Cortex of kidney (tissue), 1 donor: ENCODE data around the gene TTC12.

Source experiments
- DNase-seq: peaks from one replicate; lab custom pipeline; 2025; lab: John Stamatoyannopoulos, UW

Gene TTC12, protein sequence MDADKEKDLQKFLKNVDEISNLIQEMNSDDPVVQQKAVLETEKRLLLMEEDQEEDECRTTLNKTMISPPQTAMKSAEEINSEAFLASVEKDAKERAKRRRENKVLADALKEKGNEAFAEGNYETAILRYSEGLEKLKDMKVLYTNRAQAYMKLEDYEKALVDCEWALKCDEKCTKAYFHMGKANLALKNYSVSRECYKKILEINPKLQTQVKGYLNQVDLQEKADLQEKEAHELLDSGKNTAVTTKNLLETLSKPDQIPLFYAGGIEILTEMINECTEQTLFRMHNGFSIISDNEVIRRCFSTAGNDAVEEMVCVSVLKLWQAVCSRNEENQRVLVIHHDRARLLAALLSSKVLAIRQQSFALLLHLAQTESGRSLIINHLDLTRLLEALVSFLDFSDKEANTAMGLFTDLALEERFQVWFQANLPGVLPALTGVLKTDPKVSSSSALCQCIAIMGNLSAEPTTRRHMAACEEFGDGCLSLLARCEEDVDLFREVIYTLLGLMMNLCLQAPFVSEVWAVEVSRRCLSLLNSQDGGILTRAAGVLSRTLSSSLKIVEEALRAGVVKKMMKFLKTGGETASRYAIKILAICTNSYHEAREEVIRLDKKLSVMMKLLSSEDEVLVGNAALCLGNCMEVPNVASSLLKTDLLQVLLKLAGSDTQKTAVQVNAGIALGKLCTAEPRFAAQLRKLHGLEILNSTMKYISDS

DNA sequence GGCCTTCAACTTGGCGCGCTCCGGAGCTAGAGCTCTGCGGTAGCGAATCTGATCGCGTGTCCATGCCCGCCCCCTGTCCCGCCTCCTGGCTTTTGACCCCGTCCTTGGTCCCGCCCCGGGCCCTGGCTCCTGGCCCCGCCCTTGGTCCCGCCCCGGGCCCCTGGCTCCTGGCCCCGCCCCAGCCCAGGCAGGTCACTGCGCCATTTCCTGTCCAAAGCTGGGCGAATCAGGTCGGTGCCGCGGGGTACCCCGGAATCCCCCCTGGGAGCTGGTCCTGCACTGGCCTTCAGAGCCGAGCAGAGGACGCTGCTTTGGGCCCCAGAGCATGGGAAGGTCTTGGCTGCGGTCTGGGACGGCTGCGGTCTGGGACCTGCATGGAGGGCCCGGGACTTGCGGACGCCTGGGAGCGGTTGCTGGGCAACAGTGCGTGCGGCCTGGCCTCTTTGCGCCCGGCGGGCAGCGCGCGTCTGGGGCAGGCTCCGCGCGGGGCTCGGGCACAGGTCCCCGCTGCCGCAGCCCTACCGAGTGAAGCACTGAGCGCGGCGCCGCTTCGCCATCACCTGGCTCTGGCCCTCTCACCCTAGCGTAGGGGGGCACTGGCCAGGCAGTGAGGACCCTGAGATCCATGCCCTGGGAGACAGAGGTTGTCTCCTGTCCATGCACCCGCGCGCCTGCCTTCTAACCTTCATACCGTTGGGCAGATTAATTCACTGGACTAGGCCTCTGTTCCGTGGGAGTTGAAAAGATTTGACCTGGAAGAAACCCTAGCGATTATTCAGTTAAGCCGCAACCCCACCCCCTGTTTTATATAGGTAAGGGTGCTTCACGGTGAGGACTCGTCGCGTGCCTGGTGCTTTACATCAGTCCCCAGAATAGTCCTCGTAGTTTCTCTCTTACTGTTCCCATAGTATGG lies at the start of gene TTC12:
TTC12 (plus strand) TSS at position 195 of the 913 bp plus-strand sequence. CDS start 1,675 bp downstream, outside the sequence.
- peak; percentile 53 for DNase-seq

DNA sequence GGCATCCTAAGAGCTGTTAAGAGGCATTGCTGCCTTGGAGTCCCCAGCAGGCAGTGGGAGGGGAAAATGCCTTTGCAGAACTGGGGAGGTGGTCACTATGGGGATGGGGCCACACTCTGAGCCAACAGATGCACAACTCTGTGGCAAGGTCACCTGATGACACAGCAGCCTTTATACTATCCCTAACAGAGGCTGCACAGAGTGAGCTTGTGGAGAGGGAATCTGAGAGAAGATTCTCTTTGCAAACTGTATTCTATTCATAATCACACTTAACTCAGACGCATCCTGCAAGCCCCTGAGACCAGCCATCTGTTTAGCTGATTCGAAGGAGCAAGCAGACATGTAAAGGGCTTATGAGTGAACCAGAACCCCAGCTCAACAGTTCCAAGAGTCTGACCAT lies 49.0 kb upstream of the TTC12 start:
- no peak for DNase-seq

DNA sequence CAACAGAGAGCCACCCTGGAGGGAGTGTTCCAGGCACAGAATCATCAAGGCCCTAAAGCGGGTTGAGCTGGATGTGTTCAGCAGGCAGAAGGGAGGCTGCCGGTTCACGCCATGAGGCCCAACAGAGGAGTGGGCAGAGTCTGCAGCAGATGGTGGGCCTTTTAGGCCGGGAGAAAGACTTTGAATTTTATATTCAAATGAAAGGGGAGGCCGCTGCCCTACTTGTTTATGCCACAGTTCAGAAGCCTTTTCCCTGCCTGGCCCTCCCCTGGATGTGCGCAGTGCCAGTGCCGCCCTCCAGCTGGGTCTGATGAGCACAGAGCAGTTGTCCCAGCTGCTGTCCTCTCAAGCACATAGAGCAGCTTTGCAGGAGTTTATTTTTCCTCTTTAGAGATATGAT lies 46.9 kb upstream of the TTC12 start:
- DNase-seq: no peak

DNA sequence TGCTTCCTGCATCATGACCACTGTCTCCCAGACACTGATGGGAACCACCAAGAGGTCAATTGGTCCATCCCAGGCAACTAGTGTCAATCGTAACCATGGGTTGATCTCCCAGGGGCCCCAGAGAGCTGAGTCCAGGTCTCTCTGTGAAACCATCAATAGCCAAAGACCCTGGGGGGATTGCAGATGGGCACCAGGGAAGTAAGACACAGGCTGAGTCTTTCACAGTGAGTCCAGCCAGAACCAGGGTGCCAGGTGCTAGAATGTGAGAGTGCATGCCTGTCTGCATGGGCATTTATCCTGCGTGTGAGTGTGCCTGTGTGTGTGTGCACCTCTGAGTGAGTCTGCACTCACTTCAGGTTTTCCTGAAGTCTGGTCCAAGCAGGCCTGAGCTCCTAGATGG lies 45.3 kb upstream of the TTC12 start:
- no peak for DNase-seq

- DNase-seq: no peak
Measured at GRCh38 chr11:113269636-113270035, 44.7 kb upstream of the TTC12 start.

DNA sequence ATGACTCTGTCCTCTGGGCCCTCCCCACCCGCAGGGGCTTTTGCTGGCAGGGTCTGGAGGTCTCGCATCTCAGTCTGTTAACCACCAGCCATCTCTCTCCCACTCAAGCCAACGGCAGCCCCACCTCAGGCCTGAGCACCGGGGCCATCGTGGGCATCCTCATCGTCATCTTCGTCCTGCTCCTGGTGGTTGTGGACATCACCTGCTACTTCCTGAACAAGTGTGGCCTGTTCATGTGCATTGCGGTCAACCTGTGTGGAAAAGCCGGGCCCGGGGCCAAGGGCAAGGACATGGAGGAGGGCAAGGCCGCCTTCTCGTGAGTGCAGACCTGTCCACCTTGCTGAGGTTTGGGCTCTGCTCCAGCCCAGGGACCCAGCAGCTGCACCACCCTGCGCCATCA lies 44.3 kb upstream of the TTC12 start:
- no peak for DNase-seq

DNA sequence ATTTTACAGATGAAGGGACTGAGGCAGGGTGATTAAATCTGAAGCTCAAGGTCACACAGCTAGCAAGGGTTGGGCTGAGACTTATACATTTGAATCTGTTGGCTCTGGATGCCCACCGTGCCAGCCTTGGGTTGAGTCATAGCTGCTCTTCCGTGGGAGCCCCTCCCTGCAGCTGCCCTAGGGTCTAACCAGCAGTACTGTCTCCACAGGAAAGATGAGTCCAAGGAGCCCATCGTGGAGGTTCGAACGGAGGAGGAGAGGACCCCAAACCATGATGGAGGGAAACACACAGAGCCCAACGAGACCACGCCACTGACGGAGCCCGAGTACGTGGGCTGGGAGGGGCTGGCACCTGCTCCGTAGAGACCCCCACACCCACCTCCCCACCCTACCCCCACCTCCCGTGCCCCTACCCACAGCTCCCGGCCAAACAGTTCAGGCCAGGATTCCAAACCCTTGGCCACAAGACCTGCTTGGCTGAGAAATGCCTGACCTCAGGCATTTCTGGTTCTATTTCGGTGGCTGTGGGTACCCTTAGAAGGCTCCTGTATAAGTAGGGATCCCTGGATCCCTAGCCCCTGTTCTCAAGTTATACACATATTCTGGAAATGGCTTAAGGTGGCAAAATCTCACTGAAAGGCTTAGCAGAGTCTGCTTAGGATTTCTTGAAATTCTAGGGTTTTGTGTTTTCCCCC lies 42.7 kb upstream of the TTC12 start:
- no peak for DNase-seq

DNA sequence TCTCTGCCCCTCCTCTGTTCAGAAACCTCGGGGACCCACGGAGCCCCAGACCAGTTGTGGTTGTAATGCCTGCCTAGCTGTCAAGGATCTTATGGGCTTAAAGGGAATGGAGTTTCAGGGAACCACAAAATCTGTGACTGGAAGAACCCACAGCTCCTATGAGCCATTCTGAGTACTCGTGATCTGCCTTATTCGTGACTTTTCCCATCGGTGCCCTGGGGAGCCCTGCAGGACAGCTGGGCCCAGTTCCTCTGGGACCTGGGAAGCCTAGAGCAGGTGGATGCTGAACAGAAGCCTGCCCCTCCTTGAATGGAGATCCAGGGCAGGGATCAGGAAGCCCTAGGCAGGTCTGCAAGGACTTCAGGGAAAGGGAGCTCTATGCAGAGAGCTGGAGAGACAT lies 42.1 kb upstream of the TTC12 start:
- no peak for DNase-seq

DNA sequence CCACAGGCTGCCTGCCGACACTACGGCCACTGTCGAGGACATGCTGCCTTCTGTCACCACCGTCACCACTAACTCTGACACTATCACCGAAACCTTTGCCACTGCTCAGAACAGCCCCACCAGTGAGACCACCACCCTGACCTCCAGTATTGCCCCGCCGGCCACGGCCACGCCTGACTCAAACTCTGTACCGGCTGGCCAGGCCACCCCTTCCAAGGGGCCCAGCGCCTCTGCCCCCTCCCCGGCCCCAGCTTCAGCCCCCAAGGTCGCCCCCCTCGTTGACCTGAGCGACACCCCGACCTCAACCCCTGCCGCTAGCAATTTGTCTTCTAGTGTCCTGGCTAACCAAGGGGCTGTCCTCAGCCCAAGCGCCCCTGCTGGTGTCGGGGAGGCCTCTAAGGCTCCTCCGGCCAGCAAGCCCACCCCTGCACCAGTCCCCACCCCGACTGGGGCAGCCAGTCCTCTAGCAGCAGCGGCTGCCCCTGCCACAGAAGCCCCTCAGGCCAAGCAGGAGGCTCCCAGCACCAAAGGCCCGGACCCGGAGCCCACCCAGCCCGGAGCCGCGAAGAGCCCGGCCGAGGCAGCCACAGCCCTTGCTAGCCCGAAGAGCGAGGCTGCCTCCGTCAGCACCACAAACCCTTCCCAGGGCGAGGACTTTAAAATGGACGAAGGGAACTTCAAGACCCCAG lies 41.3 kb upstream of the TTC12 start:
- DNase-seq: no peak

- no peak for DNase-seq
Measured at GRCh38 chr11:113273720-113274119, 40.7 kb upstream of the TTC12 start.

- DNase-seq: no peak
Measured at GRCh38 chr11:113274713-113275582, 39.4 kb upstream of the TTC12 start.

GRCh38 chr11:113275602-113276001 lies 38.8 kb upstream of the TTC12 start:
- DNase-seq: no peak

DNA sequence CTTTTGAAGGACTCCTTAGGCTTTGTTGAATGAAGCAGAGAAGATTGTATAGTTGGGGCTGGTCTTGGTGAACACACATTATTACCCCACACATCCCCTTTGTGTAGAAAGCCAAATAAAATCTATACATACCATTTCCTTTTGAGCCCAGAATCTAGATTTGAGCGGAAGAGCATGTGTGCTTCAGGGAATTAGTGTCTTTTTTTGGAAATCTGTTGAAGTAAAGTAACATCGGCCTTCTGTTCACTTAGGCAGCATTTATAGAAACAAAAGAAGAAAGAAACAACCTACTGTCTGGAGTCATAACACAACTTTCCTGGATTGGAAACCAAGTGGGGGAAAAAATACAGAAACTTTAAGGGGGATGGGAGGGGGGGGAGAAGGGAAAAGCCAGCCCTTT lies 37.9 kb upstream of the TTC12 start:
- no peak for DNase-seq

DNA sequence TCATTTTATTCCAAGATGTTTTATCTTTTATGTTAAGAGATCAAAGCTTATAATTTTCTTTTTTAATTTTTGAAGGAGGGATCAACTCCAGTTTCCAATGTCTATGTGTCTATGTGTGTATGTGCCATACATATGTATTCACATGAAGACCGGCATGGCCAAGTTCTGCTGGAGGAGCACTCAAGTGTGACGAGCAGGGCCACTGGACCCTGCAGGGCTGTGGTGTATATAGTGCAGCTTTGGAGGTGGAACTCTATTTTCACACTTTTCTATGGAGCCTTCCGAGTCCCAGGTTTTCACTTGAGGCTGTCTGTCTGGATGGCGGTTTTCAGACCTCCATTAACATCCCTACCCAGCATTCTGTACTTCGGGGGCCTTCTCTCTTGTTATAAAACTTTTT lies 36.5 kb upstream of the TTC12 start:
- no peak for DNase-seq

GRCh38 chr11:113278481-113278880 lies 35.9 kb upstream of the TTC12 start:
- no peak for DNase-seq

DNA sequence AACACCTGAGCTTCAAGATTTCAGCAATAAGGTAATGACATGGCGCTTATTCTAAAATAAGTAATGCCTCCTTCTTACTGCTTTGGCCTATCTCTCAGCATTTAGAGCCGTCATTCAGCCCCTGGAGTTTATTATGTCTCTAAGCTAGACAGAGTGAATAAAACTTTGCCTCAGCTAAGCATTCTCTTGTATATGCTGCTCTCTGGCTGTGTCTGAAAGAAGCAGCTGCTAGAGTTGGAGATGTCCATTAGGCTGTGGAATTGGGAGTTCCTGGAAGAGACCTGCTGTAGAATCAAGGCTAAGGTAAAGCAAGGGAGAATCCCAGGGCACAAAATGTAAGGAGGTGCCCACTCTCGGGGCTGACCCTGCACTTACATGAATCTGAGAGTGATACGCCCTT lies 35.5 kb upstream of the TTC12 start:
- no peak for DNase-seq

- no peak for DNase-seq
Measured at GRCh38 chr11:113279591-113279990, 34.8 kb upstream of the TTC12 start.

- no peak for DNase-seq
Measured at GRCh38 chr11:113281052-113281725, 33.2 kb upstream of the TTC12 start.

DNA sequence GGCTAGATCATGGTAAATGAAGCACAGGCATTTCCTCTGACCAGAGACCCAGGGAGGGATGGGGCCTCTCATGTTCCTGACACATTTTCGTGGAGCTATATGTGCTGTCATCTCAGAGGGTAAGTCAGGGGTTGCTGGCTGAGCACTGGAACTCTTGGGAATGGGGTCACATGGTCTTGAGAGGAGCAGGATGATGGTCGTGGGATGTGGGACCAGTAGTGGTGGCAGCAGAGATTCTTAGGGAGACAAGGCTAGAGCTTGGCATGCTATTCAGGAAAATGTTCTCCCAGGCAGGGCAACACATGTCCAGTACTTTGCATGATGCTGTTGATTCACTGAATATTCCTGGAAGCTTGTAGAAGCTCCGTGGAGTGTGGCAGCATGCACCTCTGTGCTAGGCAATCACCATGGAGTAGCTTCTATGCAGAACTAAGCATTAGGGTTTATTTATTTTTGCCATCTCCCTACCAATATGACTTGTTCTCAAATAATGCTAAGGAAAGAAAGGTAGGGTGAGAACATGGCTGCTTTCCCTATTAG lies 31.4 kb upstream of the TTC12 start:
- DNase-seq: no peak
